GM20431 (cell line): ENCODE results near the gene CUEDC2.

Experiments
- in situ Hi-C: fragments of 300-500 bp; cut with MseI, MboI; formaldehyde crosslinking; loops from one replicate; pipeline ENCODE4 v1.15.0; 2020; ENCODE audit warnings: low sequenced_read_pairs; ENCODE audit not compliant: unreplicated experiment

The CUEDC2 gene

GRCh38 chr10:102399217-102400021, 33.0 kb downstream of the CUEDC2 start:
- in situ Hi-C loops: no loop called here

GRCh38 chr10:102398172-102399020, 34.0 kb downstream of the CUEDC2 start:
- in situ Hi-C loops: no loop called here

DNA sequence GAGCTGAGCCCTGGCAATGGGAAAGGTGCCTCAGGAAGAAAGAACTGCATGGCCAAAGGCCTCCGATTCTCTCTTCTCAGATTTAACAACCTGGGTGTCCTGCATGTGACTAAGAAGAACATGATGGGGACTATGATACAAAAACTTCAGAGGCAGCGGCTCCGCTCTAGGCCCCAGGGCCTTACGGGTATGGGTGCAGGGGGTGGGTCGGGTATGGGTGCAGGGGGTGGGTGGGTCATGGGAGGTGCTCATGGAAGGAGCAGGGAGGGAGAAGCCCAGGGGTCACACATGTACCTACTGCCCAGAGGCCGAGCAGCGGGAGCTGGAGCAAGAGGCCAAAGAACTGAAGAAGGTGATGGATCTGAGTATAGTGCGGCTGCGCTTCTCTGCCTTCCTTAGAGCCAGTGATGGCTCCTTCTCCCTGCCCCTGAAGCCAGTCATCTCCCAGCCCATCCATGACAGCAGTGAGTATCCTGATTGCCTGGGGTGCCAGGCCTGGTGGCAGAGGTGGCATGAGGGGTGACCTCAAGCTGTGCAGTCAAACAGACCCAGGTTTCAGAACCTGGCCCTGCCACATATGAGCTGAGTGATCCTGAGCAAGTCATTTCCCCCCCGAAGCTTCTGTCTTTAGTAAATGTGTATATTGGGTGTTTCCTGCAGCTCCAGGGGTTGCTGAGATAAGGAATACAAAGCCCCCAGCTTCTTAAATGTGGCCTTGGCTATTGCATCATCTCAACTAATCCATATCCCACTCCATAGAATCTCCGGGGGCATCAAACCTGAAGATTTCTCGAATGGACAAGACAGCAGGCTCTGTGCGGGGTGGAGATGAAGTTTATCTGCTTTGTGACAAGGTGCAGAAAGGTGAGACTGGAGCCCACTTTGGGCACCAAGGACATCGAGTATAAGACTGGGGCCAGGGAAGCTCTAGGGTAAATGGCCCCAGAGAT, 34.9 kb downstream of the CUEDC2 start:
- in situ Hi-C loops: no loop called here

- in situ Hi-C loops: no loop called here
These were observed 35.6 kb downstream of the CUEDC2 start for GRCh38 chr10:102396730-102397151.

GRCh38 chr10:102396317-102396650, 36.1 kb downstream of the CUEDC2 start:
- in situ Hi-C loops: no loop called here

DNA sequence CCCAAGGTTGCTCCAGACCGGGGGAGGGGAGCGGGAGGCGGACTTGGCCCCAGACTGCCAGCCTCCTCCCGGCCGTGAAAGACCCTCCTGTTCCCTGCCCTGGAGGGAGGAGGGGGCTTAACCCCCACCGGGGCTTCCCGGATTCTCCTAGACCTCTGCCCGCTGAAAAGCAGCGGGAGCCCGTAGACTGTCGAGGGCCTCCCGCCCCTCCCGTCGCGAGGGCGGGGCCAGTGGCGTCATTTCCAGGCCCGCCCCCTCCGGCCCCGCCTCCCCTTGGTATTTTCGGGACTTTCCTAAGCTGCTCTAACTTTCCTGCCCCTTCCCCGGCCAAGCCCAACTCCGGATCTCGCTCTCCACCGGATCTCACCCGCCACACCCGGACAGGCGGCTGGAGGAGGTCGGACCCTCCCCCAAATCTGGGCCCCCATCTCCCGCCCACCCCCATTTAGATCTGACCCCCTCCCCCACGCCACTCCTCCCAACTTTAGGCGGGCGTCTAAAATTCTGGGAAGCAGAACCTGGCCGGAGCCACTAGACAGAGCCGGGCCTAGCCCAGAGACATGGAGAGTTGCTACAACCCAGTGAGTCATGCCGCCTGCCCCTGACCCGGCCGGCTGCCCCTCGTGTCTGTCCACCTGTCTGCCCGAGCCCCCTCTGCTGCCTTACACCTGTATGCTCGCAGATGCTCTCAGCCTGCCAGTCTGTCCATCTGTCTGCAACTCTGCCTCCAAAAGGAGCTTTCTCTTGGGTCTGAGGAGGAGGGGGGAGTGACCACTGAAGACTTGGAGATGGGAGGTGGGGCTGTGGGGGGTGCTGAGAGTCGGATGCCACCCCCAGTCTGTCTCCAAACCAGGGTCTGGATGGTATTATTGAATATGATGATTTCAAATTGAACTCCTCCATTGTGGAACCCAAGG, 36.7 kb downstream of the CUEDC2 start, which contains the start of gene NFKB2:
Gene NFKB2 (plus strand): TSS at position 306 of the 917 bp plus-strand sequence. CDS start 255 bp downstream, at position 561.
- in situ Hi-C loops: no loop called here

DNA sequence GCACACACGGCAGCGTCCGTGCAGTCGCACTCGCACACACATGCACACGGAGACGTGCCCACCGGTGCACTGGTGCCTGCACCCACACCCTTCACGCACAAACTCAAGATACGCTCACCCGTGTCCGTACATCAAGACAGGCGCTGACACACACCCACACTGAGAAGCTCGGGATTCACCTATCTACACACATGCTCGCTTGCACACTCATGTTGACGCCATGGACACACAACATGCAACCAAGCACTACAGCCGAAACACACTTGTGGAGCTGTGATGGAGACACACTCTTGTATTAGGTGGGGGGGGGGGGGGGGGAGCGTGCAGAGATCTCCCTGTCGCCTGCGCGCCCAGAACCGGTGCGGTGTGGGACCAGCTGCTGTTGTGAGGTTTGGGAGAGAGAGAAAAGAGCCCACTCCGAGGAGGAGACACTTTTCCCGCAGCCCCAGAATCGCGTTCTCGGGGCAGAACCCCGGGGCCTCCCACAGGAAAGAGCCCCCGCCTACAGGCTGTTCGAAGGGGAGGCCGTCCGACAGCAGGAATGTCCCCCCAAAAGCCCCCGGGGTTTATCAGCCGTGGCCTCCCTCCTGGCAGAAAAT, 37.5 kb downstream of the CUEDC2 start:
- in situ Hi-C loops: no loop called here

GRCh38 chr10:102394079-102394800, 38.1 kb downstream of the CUEDC2 start:
- in situ Hi-C loops: no loop called here

- in situ Hi-C loops: no loop called here
These were observed 38.8 kb downstream of the CUEDC2 start for GRCh38 chr10:102393411-102394078.

DNA sequence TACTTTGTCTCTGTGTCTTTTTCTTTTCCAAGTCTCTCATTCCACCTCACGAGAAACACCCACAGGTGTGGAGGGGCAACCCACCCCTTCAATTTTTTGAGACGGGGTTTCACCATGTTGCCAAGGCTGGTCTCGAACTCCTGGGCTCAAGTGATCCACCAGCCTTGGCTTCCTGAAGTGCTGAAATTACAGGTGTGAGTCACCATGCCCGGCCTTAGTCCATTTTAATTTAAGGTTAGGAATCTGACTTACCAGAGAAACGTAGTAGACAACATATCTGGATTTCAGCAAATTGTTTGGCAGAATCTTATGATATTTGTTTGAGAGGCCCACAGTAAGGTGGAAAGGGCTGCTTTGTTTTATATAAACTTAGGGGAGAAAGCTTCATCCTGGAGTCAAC, 40.1 kb downstream of the CUEDC2 start:
- in situ Hi-C loops: no loop called here

GRCh38 chr10:102389894-102390293, 42.5 kb downstream of the CUEDC2 start:
- in situ Hi-C loops: no loop called here

- in situ Hi-C loops: no loop called here
These were observed 47.6 kb downstream of the CUEDC2 start for GRCh38 chr10:102384606-102385429.

GRCh38 chr10:102384053-102384452, 48.3 kb downstream of the CUEDC2 start:
- in situ Hi-C loops: no loop called here

DNA sequence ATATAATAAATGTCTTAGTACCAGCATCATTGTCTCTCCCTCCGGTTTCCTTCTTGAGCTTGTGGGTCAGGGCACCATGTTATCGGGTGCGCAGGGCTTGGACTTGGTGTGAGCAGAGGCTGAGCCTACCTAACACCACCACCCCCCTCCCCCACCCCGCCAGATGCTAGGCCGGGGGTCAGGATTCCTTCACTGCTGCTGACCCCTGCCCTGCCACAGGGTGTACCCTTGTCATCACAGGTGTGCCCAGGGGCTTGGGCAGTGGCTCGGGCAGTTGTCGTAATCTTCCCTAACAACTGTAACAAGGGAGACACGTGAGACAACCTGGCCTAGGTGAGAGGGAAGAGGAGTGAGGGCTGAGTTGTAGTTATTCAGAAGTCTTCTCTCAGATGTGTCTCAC, 49.5 kb downstream of the CUEDC2 start:
- in situ Hi-C loops: no loop called here

DNA sequence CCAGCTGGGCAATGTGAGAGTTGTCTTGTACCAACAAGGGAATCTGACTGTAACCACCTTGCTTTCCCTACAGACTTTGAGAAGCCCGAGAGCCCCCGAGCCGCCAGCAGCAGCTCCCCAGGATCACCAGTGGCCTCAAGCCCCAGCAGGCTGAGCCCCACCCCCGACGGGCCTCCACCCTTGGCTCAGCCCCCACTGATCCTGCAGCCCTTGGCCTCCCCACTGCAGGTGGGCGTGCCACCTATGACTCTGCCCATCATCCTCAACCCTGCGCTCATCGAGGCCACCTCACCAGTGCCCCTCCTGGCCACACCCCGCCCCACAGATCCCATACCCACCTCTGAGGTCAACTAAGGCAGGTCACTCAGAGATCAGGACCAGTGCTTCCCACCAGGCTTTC, 50.4 kb downstream of the CUEDC2 start:
- in situ Hi-C loops: no loop called here

DNA sequence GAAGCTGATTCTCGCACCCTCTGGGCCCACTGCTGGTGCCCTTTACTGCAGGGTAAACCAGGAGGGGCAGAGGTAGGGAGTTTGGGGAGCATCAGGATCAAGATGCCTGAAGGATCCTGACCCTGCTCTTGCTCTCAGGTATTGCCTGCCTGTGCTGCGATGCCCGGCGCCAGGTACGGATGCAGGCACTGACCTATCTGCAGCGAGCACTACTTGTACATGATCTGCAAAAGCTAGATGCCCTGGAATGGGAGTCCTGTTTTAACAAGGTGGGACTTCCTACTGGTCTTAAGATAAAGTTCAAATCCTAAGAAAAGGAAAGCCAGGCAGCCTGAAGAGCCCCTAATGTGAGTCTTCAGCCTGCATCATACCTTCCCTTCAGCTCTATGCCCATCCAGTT, 53.0 kb downstream of the CUEDC2 start:
- in situ Hi-C loops: no loop called here

DNA sequence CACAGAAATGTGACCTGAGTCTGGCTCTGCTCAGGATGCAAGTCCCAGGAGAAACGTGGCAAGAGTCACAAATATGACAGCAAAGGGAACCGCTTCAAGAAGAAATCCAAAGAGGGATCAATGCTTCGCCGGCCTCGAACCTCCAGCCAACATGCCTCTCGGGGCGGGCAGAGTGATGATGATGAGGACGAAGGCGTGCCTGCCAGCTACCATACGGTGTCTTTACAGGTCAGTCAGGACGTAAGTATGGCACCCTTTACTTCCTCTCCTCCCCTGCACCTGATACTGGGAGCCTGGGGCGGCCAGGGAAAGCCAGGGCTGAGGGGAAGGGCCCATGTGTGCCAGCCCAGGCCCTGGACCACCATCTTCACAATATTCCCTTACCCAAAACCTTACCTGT, 55.5 kb downstream of the CUEDC2 start:
- in situ Hi-C loops: no loop called here
